Pancreas (tissue), 10 donors: Measurements from ENCODE around the gene INPP5D. TPM values are rescaled to one million over a fixed set of nuclear protein-coding genes. Genes with fewer than 3 reads are reported as not detected.
"Not testable (repeated sequence)": the region's sequence is repeated elsewhere in the genome, so short reads cannot be mapped to it uniquely, and the experiment has no call there.

ENCODE experiments used
- ATAC-seq, 4 donors: fragments of 200-7000 bp; cut with Tn5 transposase; one replicate each; pipeline versions ENCODE4 v1.8.0 to v1.9.1; 2020; ENCODE audit warnings: mild to moderate bottlenecking in 4 of 4, moderate library complexity in 4 of 4
- DNase-seq, 6 donors: peaks; one replicate each; pipeline ENCODE4 v3.0.0-alpha.2; 2020
- FAIRE-seq: peaks from 2 replicates; lab custom pipeline; 2012; peaks lifted over from hg19 to GRCh38; lab: Jason Lieb, UNC
- H3K27ac ChIP-seq, 4 donors: fragments of 200-600 bp; sonication (generic); 1 replicate in 3 of 4; 2 replicates in 1 of 4; pipeline versions ENCODE4 v1.5.0 to v1.8.0; 2020
- H3K27me3 ChIP-seq, 4 donors: fragments of 200-600 bp; one replicate each; pipeline ENCODE4 v1.8.0; 2021
- H3K36me3 ChIP-seq, 3 donors: fragments of 200-600 bp; sonication (generic) in 1 of 3; one replicate each; pipeline versions ENCODE4 v1.5.0 to v1.8.0; 2020 to 2021
- H3K4me1 ChIP-seq, 3 donors: fragments of 200-600 bp; one replicate each; pipeline ENCODE4 v1.8.0; 2021
- H3K4me3 ChIP-seq, 4 donors: fragments of 200-600 bp; sonication (generic) in 2 of 4; one replicate each; pipeline versions ENCODE4 v1.5.0 to v1.8.0; 2020 to 2021
- H3K9me3 ChIP-seq, 4 donors: fragments of 200-600 bp; one replicate each; pipeline ENCODE4 v1.8.0; 2021
- WGBS, 2 donors: extraction: QIAGEN DNeasy Blood & Tissue Kit; methylation state at CpG; one replicate each; pipeline ENCODE4 v1.1.7; 2013; 5-methylcytosine and 5-hydroxymethylcytosine counted together
- intact Hi-C, 3 donors: fragments of 100-400 bp; cut with DNase I; formaldehyde crosslinking; loops; one replicate each; pipeline versions ENCODE4 v1.11.1 to v1.14.2; 2022
- polyA plus RNA-seq, 2 donors: library from polyadenylated mRNA; stranded (reverse); fragments of 200-250 nt; gene quantifications; one replicate each; pipeline ENCODE4 v1.2.3, GENCODE V29; 2013
- total RNA-seq, 6 donors: library from RNA; stranded (reverse); fragmentation: NEBNext Ultra II Directional in 4 of 6; extraction: Animal tissue kit (Norgen Biotek cat#: 25700) in 4 of 6; gene quantifications; one replicate each; pipeline versions ENCODE4 v1.2.1 to v1.2.4, GENCODE V29; 2021 to 2023
- TF ChIP-seq, protein P1 (sequence below), 4 donors: fragments of 200-600 bp; sonication (generic) in 3 of 4; IDR thresholded peaks; one replicate each; pipeline versions ENCODE4 v1.5.0 to v1.8.0; 2021; ENCODE audit warnings: antibody characterized with exemption in 4 of 4
- donor health status: healthy with polysubstance abuse.
- donor health status: DM: no; HTN: no; CAD: no; lungs with moderate emphysema.
- donor health status: DM: no; HTN: no; CAD: no.
- donor health status: control.
- donor health status: control.
- donor health status: Bipolar disorder and iron deficiency.
- donor health status: DM: yes; HTN: yes; CAD: no.
- donor health status: DM: no; HTN: no; CAD: no.
- donor health status: DM: no; HTN: no; CAD: no.
- donor health status: DM: yes; HTN: yes; CAD: no.

INPP5D gene
- total and polyA plus RNA-seq, 8 donors: 1.1 to 11.4 (median 2.3) TPM

DNA sequence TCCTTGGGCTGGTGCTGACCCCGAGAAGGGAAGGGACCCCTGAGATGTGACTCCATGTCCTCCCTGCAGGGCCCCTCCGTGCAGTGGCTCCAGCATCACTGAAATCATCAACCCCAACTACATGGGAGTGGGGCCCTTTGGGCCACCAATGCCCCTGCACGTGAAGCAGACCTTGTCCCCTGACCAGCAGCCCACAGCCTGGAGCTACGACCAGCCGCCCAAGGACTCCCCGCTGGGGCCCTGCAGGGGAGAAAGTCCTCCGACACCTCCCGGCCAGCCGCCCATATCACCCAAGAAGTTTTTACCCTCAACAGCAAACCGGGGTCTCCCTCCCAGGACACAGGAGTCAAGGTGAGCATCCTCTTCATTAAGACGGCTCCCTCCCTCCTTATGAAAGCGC, 137.9 kb downstream of the INPP5D start:
- Histone ChIP-seq H3K4me1 (no peaks in the 10 kb centered on the region), H3K4me3 (no peak overlapping the region), H3K9me3 (no peaks in the 10 kb centered on the region), H3K27me3 (no peaks in the 10 kb centered on the region), H3K36me3 (no peaks in the 10 kb centered on the region), H3K27ac (no peak overlapping the region)
- FAIRE-seq (no peak), DNase-seq (no peak), ATAC-seq (no peak)
- WGBS, 2 donors: 68 to 69% methylated on average over 12 of the region's 12 CpGs
- TF ChIP-seq, protein P1, sequence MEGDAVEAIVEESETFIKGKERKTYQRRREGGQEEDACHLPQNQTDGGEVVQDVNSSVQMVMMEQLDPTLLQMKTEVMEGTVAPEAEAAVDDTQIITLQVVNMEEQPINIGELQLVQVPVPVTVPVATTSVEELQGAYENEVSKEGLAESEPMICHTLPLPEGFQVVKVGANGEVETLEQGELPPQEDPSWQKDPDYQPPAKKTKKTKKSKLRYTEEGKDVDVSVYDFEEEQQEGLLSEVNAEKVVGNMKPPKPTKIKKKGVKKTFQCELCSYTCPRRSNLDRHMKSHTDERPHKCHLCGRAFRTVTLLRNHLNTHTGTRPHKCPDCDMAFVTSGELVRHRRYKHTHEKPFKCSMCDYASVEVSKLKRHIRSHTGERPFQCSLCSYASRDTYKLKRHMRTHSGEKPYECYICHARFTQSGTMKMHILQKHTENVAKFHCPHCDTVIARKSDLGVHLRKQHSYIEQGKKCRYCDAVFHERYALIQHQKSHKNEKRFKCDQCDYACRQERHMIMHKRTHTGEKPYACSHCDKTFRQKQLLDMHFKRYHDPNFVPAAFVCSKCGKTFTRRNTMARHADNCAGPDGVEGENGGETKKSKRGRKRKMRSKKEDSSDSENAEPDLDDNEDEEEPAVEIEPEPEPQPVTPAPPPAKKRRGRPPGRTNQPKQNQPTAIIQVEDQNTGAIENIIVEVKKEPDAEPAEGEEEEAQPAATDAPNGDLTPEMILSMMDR (IDR thresholded peaks at IDR 0.05): no peak
- intact Hi-C loops: no loop called here

DNA sequence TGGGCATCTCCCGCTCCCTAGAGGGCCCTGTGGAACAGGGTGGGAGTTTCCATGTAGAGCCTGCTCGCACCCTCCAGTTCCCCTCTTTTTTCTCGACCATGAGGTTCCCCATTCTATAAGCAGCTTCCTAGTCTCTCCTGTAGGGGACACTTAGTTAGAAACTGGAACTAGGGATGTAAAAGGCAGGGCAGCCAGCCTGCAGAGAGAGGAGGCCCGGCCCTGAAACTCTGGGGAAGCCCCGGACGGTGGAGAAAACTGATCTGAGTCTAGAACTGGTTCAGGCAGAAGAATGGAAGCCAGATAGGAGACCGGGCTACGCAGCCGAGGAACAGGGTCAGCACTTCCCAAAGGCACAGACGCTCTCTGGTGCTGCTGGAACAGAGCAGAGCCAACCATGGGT, 139.7 kb downstream of the INPP5D start:
- WGBS, 2 donors: 78 to 79% methylated on average over 10 of the region's 10 CpGs
- Histone ChIP-seq H3K36me3 (no peaks in the 10 kb centered on the region), H3K4me1 (no peaks in the 10 kb centered on the region), H3K4me3 (no peak overlapping the region), H3K27ac (no peak overlapping the region), H3K9me3 (no peaks in the 10 kb centered on the region), H3K27me3 (no peaks in the 10 kb centered on the region)
- DNase-seq (no peak), FAIRE-seq (no peak), ATAC-seq (no peak)
- intact Hi-C loops: no loop called here
- TF ChIP-seq, protein P1 (IDR thresholded peaks at IDR 0.05): no peak

DNA sequence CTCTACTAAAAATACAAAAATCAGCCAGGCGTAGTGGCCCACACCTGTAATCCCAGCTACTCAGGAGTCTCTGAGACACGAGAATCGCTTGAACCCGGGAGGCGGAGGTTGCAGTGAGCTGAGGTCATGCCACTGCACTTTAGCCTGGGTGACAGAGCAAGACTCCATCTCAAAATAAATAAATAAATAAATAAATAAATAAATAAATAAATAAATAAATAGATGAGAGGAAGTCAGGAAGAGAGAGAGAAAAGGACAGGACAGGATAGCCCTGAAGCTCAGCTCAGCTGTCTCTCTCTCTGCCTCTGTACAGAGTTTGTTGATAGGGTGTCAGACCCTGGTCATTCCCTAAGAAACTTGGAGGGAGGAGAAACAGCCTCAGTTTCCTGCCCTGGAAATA, 140.6 kb downstream of the INPP5D start:
- 87 to 94% methylated on average over 5 of the region's 5 CpGs for WGBS, 2 donors

DNA sequence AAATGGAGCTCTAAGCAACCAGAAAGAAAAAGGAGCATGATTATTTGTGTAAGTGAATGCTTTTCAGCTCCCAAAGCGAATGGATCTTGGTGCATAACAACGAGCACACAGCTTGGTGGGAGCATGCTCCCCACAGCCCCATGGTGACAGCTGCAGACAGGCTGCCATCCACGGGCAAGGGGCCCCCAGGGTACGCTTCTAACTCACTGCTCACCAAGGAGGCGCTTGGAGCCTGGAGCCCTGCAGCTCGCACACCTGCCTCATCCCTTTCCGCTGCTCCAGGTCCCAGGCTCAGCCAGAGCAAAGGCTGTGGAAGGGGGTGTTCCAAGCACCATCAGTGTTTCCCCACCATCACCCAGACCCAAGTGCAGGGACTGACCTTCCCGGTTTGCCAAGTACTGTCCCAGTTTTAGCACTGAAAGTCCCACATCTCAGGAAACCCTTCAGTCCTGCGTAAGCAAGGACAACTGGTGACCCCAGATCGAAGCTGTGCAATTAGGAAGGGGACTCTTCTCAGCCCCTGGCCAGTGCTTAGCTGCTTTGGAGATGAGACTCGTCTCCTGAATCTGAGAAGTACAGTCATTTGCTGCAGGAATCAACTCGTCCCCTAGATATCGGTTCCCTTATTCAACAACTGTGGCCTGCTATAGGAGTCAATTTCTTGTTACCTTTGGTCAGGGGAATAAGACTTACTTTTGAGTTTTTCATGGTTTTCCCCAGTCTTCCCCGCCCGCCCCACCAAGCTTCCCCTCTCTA, 141.3 kb downstream of the INPP5D start:
- intact Hi-C loops: no loop called here
- no peaks in the 10 kb centered on the region for H3K36me3 ChIP-seq
- no peaks in the 10 kb centered on the region for H3K9me3 ChIP-seq
- no peak overlapping the region for H3K27ac ChIP-seq
- no peak for ATAC-seq
- DNase-seq: no peak
- no peaks in the 10 kb centered on the region for H3K27me3 ChIP-seq
- 68 to 77% methylated on average over 15 of the region's 15 CpGs for WGBS, 2 donors
- FAIRE-seq: no peak
- no peak overlapping the region for H3K4me3 ChIP-seq
- TF ChIP-seq, protein P1 (IDR thresholded peaks at IDR 0.05): no peak
- no peaks in the 10 kb centered on the region for H3K4me1 ChIP-seq

More for the DNA sequence above, 140.6 kb downstream of the INPP5D start:
- FAIRE-seq, H3K36me3 ChIP-seq, H3K27me3 ChIP-seq, H3K9me3 ChIP-seq, H3K4me1 ChIP-seq, intact Hi-C loops, H3K27ac ChIP-seq, ATAC-seq, DNase-seq, H3K4me3 ChIP-seq: not testable (repeated sequence)

DNA sequence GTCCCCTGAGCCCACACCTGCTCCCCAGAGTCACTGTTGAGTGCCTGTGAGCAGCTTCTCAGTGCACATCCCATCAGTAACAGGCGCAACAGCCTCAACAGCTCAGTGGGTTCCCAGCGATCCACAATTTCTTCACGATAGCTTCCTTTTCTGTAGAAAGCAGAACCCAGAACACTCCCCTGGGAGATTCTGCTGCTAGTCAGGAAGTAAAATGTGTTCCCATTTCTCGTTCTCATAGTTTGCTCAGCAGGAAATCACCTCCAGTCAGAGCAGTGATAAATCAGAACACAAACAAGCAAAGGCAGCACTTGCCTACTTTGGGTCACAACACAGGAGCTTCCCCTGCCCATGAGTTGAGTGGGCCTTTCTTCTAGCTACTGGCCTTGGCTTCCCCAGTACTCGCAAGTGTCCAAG, 142.4 kb downstream of the INPP5D start:
- no peak overlapping the region for H3K27ac ChIP-seq
- DNase-seq: no peak
- no peaks in the 10 kb centered on the region for H3K27me3 ChIP-seq
- H3K9me3 ChIP-seq: no peaks in the 10 kb centered on the region
- no peak for FAIRE-seq
- TF ChIP-seq, protein P1 (IDR thresholded peaks at IDR 0.05): no peak
- ATAC-seq: peak in 1 of 4 donors; percentile 14
- H3K4me1 ChIP-seq: no peaks in the 10 kb centered on the region
- WGBS, 2 donors: 71 to 76% methylated on average over 5 of the region's 5 CpGs
- intact Hi-C loops: no loop called here
- H3K36me3 ChIP-seq: no peaks in the 10 kb centered on the region
- no peak overlapping the region for H3K4me3 ChIP-seq
